Sigmoid colon (tissue), 7 donors: Measurements from ENCODE around the gene TNS1. TPM values are rescaled to one million over a fixed set of nuclear protein-coding genes. Genes with fewer than 3 reads are reported as not detected.
A peak's percentile ranks its signal among the peaks of the same experiment; 100 is the strongest.

Experiments
- DNase-seq: peaks from one replicate; pipeline ENCODE4 v3.0.0-alpha.2; 2019
- H3K27ac ChIP-seq, 4 donors: fragments of 200-600 bp; sonication (generic); one replicate each; pipeline ENCODE4 v1.5.1; 2016 to 2019; ENCODE audit warnings: mild to moderate bottlenecking in 1 of 4
- H3K27me3 ChIP-seq, 3 donors: fragments of 200-600 bp; sonication (generic); one replicate each; pipeline ENCODE4 v1.5.1; 2019; ENCODE audit warnings: mild to moderate bottlenecking in 1 of 3
- H3K36me3 ChIP-seq, 4 donors: fragments of 200-600 bp; sonication (generic); one replicate each; pipeline ENCODE4 v1.5.1; 2016 to 2019
- H3K4me1 ChIP-seq, 4 donors: fragments of 200-600 bp; sonication (generic); one replicate each; pipeline ENCODE4 v1.5.1; 2017 to 2019
- H3K4me3 ChIP-seq, 4 donors: fragments of 200-600 bp; sonication (generic); one replicate each; pipeline ENCODE4 v1.5.1; 2017 to 2019; ENCODE audit warnings: mild to moderate bottlenecking in 2 of 4, moderate library complexity in 1 of 4
- H3K9me3 ChIP-seq, 4 donors: fragments of 200-600 bp in 3 of 4; sonication (generic) in 3 of 4; one replicate each; pipeline versions ENCODE4 v1.5.1 to v1.6.1; 2013 to 2019
- CTCF ChIP-seq, 4 experiments: fragments of 450-650 bp in 3 of 4; fragments of 200-600 bp in 1 of 4; IDR thresholded peaks; one replicate each; pipeline ENCODE4 v1.5.1; 2016 to 2019; ENCODE audit warnings: antibody characterized with exemption in 4 of 4, mild to moderate bottlenecking in 3 of 4, moderate library complexity in 2 of 4
- EP300 ChIP-seq, 4 donors: sonication (generic); formaldehyde crosslinking; IDR thresholded peaks; one replicate each; pipeline ENCODE4 v1.6.1; 2017; ENCODE audit warnings: antibody characterized with exemption in 4 of 4
- POLR2A ChIP-seq, 2 donors: fragments of 450-650 bp; IDR thresholded peaks; one replicate each; pipeline ENCODE4 v1.6.1; 2016; ENCODE audit warnings: antibody characterized with exemption in 2 of 2, mild to moderate bottlenecking in 2 of 2, moderate library complexity in 2 of 2
- POLR2AphosphoS5 ChIP-seq, 4 donors: sonication (generic); formaldehyde crosslinking; IDR thresholded peaks; one replicate each; pipeline ENCODE4 v1.6.1; 2017; ENCODE audit warnings: antibody characterized with exemption in 4 of 4
- WGBS, 2 donors: extraction: QIAGEN DNeasy Blood & Tissue Kit; methylation state at CpG; one replicate each; pipeline ENCODE4 v1.1.7; 2013; 5-methylcytosine and 5-hydroxymethylcytosine counted together
- intact Hi-C: fragments of 100-400 bp; cut with DNase I; formaldehyde crosslinking; loops from one replicate; pipeline ENCODE4 v1.15.1; 2023
- polyA plus RNA-seq, 3 donors: library from polyadenylated mRNA; stranded (reverse); fragments of 200-250 nt; gene quantifications; one replicate each; pipeline ENCODE4 v1.2.3, GENCODE V29; 2013
- total RNA-seq, 4 donors: library from RNA; depleted of rRNA; stranded (reverse); fragments of >200 nt; gene quantifications; one replicate each; pipeline ENCODE4 v1.1.0, GENCODE V29; 2016
- donor health status: healthy with polysubstance abuse.
- donor health status: Bipolar disorder and iron deficiency.
- donor health status: healthy.

Gene TNS1
- total and polyA plus RNA-seq, 7 donors, result 3.7 to 1,607 (median 444) TPM

- intact Hi-C loops, result loop anchor here (1.0 to 5.0 kb wide), 2 partner anchors 9 to 42 kb away; no protein-coding TSS in a partner anchor
- Histone ChIP-seq H3K27ac (peak overlapping the region; percentile 94 to 98 (median 98)), H3K4me3 (peak overlapping the region in 3 of 4 donors; percentile 9 to 20 (median 9)), H3K27me3 (no peaks in the 10 kb centered on the region), H3K4me1 (peaks cover 0 to 100% (median 100%) of the 10 kb centered on the region in 4 donors), H3K9me3 (no peaks in the 10 kb centered on the region), H3K36me3 (peaks cover 0 to 18% (median 0%) of the 10 kb centered on the region in 4 donors)
- DNase-seq, result peak; percentile 95
- WGBS, 2 donors, result 88 to 92% methylated on average over 14 of the region's 14 CpGs
- TF ChIP-seq CTCF (IDR thresholded peaks at IDR 0.05) (no peak), EP300 (IDR thresholded peaks at IDR 0.05) (peak in 2 of 4 donors; percentile 55 to 78), POLR2AphosphoS5 (IDR thresholded peaks at IDR 0.05) (peak; percentile 55 to 76 (median 72))
These were observed 72.8 kb downstream of the TNS1 start for GRCh38 chr2:217929757-217930707.

DNA sequence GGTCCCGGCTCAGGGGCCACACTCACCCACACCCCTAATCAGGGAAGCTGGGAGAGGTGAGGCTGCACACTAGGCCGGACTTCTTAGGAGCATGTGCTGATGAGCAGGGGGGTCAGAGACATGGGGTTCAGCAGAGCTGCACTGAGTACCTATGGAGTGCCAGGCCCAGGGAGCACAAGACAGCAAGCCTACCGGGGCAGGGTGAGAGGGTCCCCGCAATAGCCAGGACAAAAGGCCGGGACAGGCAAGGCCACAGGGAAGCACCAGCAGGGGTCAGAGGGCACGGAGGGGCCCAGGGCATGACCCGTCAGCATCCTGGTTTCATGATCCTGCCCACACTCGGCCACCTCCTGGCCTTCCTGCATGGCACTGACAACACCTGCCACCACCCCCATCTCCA lies 73.5 kb downstream of the TNS1 start:
- Histone ChIP-seq H3K4me1 (peaks cover 0 to 100% (median 100%) of the 10 kb centered on the region in 4 donors), H3K4me3 (peak overlapping the region in 3 of 4 donors; percentile 7 to 20 (median 9)), H3K27ac (peak overlapping the region; percentile 94 to 98 (median 98)), H3K36me3 (peaks cover 0 to 18% (median 0%) of the 10 kb centered on the region in 4 donors), H3K9me3 (no peaks in the 10 kb centered on the region), H3K27me3 (no peaks in the 10 kb centered on the region)
- intact Hi-C loops, result no loop called here
- TF ChIP-seq POLR2A (IDR thresholded peaks at IDR 0.05) (no peak), CTCF (IDR thresholded peaks at IDR 0.05) (no peak), POLR2AphosphoS5 (IDR thresholded peaks at IDR 0.05) (no peak), EP300 (IDR thresholded peaks at IDR 0.05) (no peak)
- 83 to 85% methylated on average over 8 of the region's 8 CpGs for WGBS, 2 donors
- no peak for DNase-seq

DNA sequence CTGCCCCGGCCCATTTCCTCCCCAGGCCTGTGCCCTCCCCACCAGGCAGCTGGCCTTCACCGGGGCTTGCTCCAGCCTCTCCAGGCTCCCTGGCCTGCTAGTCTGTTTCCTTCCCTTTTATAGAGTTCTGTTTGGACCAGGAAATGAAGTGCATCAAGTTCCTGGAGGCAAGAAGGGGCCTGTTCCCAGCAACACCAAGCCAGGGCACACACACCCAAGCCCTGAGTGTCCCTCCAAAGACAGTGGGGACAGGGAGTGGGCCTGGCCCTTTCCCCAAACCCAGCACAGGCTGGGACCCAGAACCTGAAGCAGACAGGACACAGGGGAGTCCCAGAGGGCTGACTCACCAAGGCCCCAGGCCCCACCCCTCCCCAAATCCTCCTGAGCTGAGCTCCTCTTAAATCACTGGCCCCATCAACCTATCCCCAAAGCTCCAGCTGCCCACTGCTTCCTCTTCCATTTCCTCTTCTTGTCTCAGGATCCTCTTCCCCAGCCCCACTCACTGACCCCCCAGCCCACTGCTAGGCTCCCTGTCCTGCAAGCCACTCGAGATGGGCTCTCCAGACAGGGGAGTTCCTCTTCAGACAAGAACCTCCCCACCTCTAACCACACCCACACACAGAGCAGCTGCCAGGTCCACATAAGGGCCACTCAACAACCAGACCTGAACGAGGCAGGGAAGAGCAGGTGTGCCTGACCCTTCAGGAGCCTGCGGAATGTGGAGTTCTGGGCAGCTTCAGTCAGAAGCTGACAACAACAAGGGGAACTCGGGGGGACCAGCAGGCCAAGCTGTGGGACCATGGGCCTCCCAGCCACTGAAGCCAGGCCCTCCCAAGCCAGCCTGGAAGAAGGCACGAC lies 74.2 kb downstream of the TNS1 start:
- Histone ChIP-seq H3K4me1 (peaks cover 0 to 100% (median 100%) of the 10 kb centered on the region in 4 donors), H3K27ac (peak overlapping the region; percentile 94 to 98 (median 98)), H3K9me3 (no peaks in the 10 kb centered on the region), H3K27me3 (no peaks in the 10 kb centered on the region), H3K36me3 (peaks cover 0 to 18% (median 0%) of the 10 kb centered on the region in 4 donors), H3K4me3 (peak overlapping the region in 3 of 4 donors; percentile 7 to 20 (median 9))
- peak; percentile 89 for DNase-seq
- peak in 1 of 4 donors; percentile 44 for TF ChIP-seq EP300 (IDR thresholded peaks at IDR 0.05)
- TF ChIP-seq CTCF (IDR thresholded peaks at IDR 0.05), result no peak
- peak; percentile 55 to 76 (median 66) for TF ChIP-seq POLR2AphosphoS5 (IDR thresholded peaks at IDR 0.05)
- TF ChIP-seq POLR2A (IDR thresholded peaks at IDR 0.05), result peak in 1 of 2 donors; percentile 12
- intact Hi-C loops, result no loop called here
- WGBS, 2 donors, result 43 to 56% methylated on average over 7 of the region's 7 CpGs

- Histone ChIP-seq H3K4me3 (peak overlapping the region in 2 of 4 donors; percentile 7 to 9), H3K27ac (peak overlapping the region; percentile 94 to 98 (median 98)), H3K4me1 (peaks cover 0 to 100% (median 100%) of the 10 kb centered on the region in 4 donors), H3K36me3 (peaks cover 0 to 16% (median 0%) of the 10 kb centered on the region in 4 donors), H3K27me3 (no peaks in the 10 kb centered on the region), H3K9me3 (no peaks in the 10 kb centered on the region)
- TF ChIP-seq CTCF (IDR thresholded peaks at IDR 0.05) (no peak), POLR2A (IDR thresholded peaks at IDR 0.05) (no peak), EP300 (IDR thresholded peaks at IDR 0.05) (no peak), POLR2AphosphoS5 (IDR thresholded peaks at IDR 0.05) (no peak)
- 80 to 90% methylated on average over 2 of the region's 2 CpGs for WGBS, 2 donors
- no peak for DNase-seq
- intact Hi-C loops, result no loop called here
These were observed 75.0 kb downstream of the TNS1 start for GRCh38 chr2:217927601-217928323.
